SK-N-SH (cell line): ENCODE data around the gene PDE11A. TPM values are rescaled to one million over a fixed set of nuclear protein-coding genes. Genes with fewer than 3 reads are reported as not detected.

Experiments used
- CTCF ChIA-PET: fragments of 300-600, 350-600 bp; formaldehyde crosslinking; extraction: SDS; loops from one replicate; lab custom pipeline; 2021; lab: Yijun Ruan, JAX
- POLR2A ChIA-PET: fragments of 350-600 bp; sonication (Branson Sonifier 250); formaldehyde crosslinking; extraction: SDS; loops from one replicate; lab custom pipeline; 2020; ENCODE audit warnings: antibody characterized with exemption, inconsistent platforms; lab: Yijun Ruan, JAX
- DNase-seq: peaks from one replicate; pipeline ENCODE4 v3.0.0; 2012
- H2AFZ ChIP-seq: fragments of 200-600 bp; sonication (generic); 2 replicates; pipeline ENCODE4 v1.8.1; 2016; ENCODE audit warnings: antibody characterized with exemption, mild to moderate bottlenecking, low read depth
- H3F3A ChIP-seq: fragments of 200-600 bp; sonication (generic); replicated peaks from 2 replicates; pipeline ENCODE3; 2016; ENCODE audit warnings: antibody characterized with exemption, mild to moderate bottlenecking; ENCODE audit not compliant: insufficient read depth
- H3K27ac ChIP-seq, 2 experiments: fragments of 200-500 bp in 1 of 2; fragments of 200-600 bp in 1 of 2; sonication (Bioruptor generic) in 1 of 2; sonication (generic), shearing (Covaris generic) in 1 of 2; 2 replicates each; pipeline versions ENCODE4 v1.5.1 to v1.6.1; 2014 to 2016; ENCODE audit warnings: low read depth in 2 of 2, inconsistent platforms in 1 of 2, low read length in 1 of 2, mild to moderate bottlenecking in 1 of 2, mixed read lengths in 1 of 2
- H3K27me3 ChIP-seq: fragments of 200-600 bp; sonication (generic), shearing (Covaris generic); 2 replicates; pipeline ENCODE4 v1.6.1; 2016; ENCODE audit warnings: mixed run types; ENCODE audit not compliant: insufficient read depth
- H3K36me3 ChIP-seq, 2 experiments: fragments of 200-500 bp in 1 of 2; fragments of 200-600 bp in 1 of 2; sonication (Bioruptor generic) in 1 of 2; sonication (generic) in 1 of 2; replicated peaks in 1 of 2; 2 replicates each; pipeline versions ENCODE3 to v1.5.1; 2014 to 2016; ENCODE audit warnings: low read length in 1 of 2, mild to moderate bottlenecking in 1 of 2; ENCODE audit not compliant: insufficient read depth in 2 of 2, control insufficient read depth in 1 of 2
- H3K4me1 ChIP-seq, 2 experiments: fragments of 200-500 bp in 1 of 2; fragments of 200-600 bp in 1 of 2; sonication (Bioruptor generic) in 1 of 2; sonication (generic), shearing (Covaris generic) in 1 of 2; 2 replicates each; pipeline versions ENCODE4 v1.5.1 to v1.6.1; 2014 to 2016; ENCODE audit warnings: low read depth in 1 of 2, low read length in 1 of 2, mixed run types in 1 of 2; ENCODE audit not compliant: insufficient read depth in 2 of 2, control insufficient read depth in 1 of 2
- H3K4me2 ChIP-seq: fragments of 200-600 bp; sonication (generic), shearing (Covaris generic); 2 replicates; pipeline ENCODE4 v1.6.1; 2017; ENCODE audit warnings: mixed run types
- H3K4me3 ChIP-seq, 2 experiments: fragments of 200-500 bp in 1 of 2; fragments of 200-600 bp in 1 of 2; sonication (Bioruptor generic) in 1 of 2; sonication (generic), shearing (Covaris generic) in 1 of 2; 2 replicates each; pipeline versions ENCODE4 v1.5.1 to v1.8.1; 2014 to 2016; ENCODE audit warnings: low read depth in 2 of 2, inconsistent platforms in 1 of 2, low read length in 1 of 2, mild to moderate bottlenecking in 1 of 2, mixed read lengths in 1 of 2, moderate library complexity in 1 of 2
- H3K79me2 ChIP-seq: fragments of 200-600 bp; sonication (generic); 2 replicates; pipeline ENCODE4 v1.8.1; 2017; ENCODE audit warnings: mild to moderate bottlenecking; ENCODE audit not compliant: insufficient read depth
- H3K9ac ChIP-seq: fragments of 200-600 bp; sonication (generic); 2 replicates; pipeline ENCODE4 v1.6.1; 2017; ENCODE audit warnings: mixed run types
- H3K9me2 ChIP-seq: fragments of 200-600 bp; sonication (generic); 2 replicates; pipeline ENCODE4 v1.6.1; 2017; ENCODE audit warnings: mixed run types
- H3K9me3 ChIP-seq: fragments of 200-600 bp; sonication (generic); 2 replicates; pipeline ENCODE4 v1.6.1; 2017; ENCODE audit warnings: mixed run types, mild to moderate bottlenecking, moderate library complexity
- H4K20me1 ChIP-seq: fragments of 200-600 bp; sonication (generic); 2 replicates; pipeline ENCODE4 v1.6.1; 2017; ENCODE audit warnings: mild to moderate bottlenecking, mixed run types; ENCODE audit not compliant: insufficient read depth
- CHD2 ChIP-seq: fragments of 150-350 bp; IDR thresholded peaks from 2 replicates; pipeline ENCODE4 v1.6.1; 2018; ENCODE audit warnings: low read length; ENCODE audit not compliant: partially characterized antibody
- ELF1 ChIP-seq: IDR thresholded peaks from 2 replicates; pipeline ENCODE4 v1.4.0; 2012
- EP300 ChIP-seq, 2 experiments: IDR thresholded peaks; 2 replicates each; pipeline versions ENCODE4 v1.4.0 to v1.6.1; 2012; ENCODE audit warnings: borderline replicate concordance in 1 of 2, low read depth in 1 of 2, low read length in 1 of 2
- EZH2phosphoT487 ChIP-seq: fragments of 200-600 bp; sonication (generic); IDR thresholded peaks from 2 replicates; pipeline ENCODE4 v1.6.1; 2017; ENCODE audit warnings: low read depth, mixed run types, mild to moderate bottlenecking, antibody characterized with exemption, moderate library complexity, borderline replicate concordance
- FOSL2 ChIP-seq: IDR thresholded peaks from 2 replicates; pipeline ENCODE4 v1.4.0; 2012; ENCODE audit warnings: low read depth, mild to moderate bottlenecking, moderate library complexity, borderline replicate concordance
- FOXM1 ChIP-seq: IDR thresholded peaks from 2 replicates; pipeline ENCODE4 v1.4.0; 2012; ENCODE audit warnings: low read depth, mild to moderate bottlenecking
- GABPA ChIP-seq: IDR thresholded peaks from 2 replicates; pipeline ENCODE4 v1.4.0; 2012; ENCODE audit warnings: low read depth, mild to moderate bottlenecking
- MAX ChIP-seq: IDR thresholded peaks from 2 replicates; pipeline ENCODE4 v1.4.0; 2012; ENCODE audit warnings: low read depth
- MEF2A ChIP-seq: IDR thresholded peaks from 2 replicates; pipeline ENCODE4 v1.4.0; 2012; ENCODE audit warnings: low read depth, borderline replicate concordance
- PBX3 ChIP-seq: IDR thresholded peaks from 2 replicates; pipeline ENCODE4; 2012
- POLR2AphosphoS5 ChIP-seq: IDR thresholded peaks from 2 replicates; pipeline ENCODE4 v1.6.1; 2012; ENCODE audit warnings: low read depth, low read length
- RCOR1 ChIP-seq: fragments of 150-350 bp; IDR thresholded peaks from 2 replicates; pipeline ENCODE4 v1.6.1; 2017; ENCODE audit warnings: antibody characterized with exemption, low read length
- RXRA ChIP-seq: IDR thresholded peaks from 2 replicates; pipeline ENCODE4 v1.4.0; 2012; ENCODE audit warnings: low read depth, mild to moderate bottlenecking, borderline replicate concordance
- TAF1 ChIP-seq: IDR thresholded peaks from 2 replicates; pipeline ENCODE4 v1.6.1; 2012; ENCODE audit warnings: low read depth, mild to moderate bottlenecking, low read length, moderate library complexity, borderline replicate concordance
- USF1 ChIP-seq: IDR thresholded peaks from 2 replicates; pipeline ENCODE4 v1.4.0; 2012; ENCODE audit warnings: low read depth, borderline replicate concordance
- ZBTB33 ChIP-seq: IDR thresholded peaks from 2 replicates; pipeline ENCODE4 v1.4.0; 2012; ENCODE audit warnings: low read depth, borderline replicate concordance
- WGBS: methylation state at CpG from one replicate; pipeline ENCODE4 v1.1.6; 2017; ENCODE audit warnings: low lambda C conversion rate; 5-methylcytosine and 5-hydroxymethylcytosine counted together
- polyA plus RNA-seq, 3 experiments: library from polyadenylated mRNA; depleted of rRNA; stranded (reverse); fragments of >200 nt; gene quantifications; 2 replicates each; pipeline ENCODE4 v1.2.3, GENCODE V29; 2012

Gene PDE11A
- polyA plus RNA-seq, 1 of the 3 experiments (the other 2 are of a cell fraction): 0.10 TPM

- no peaks in the 10 kb centered on the region for H3K36me3 ChIP-seq
- no peaks in the 10 kb centered on the region; a peak in 1 of 4 replicates for H3K4me1 ChIP-seq
- H2AFZ ChIP-seq: no peak overlapping the region
- WGBS: 34% methylated on average over 5 of the region's 5 CpGs
- no peaks in the 10 kb centered on the region for H3F3A ChIP-seq
- H3K9me3 ChIP-seq: no peaks in the 10 kb centered on the region
- no peaks in the 10 kb centered on the region for H4K20me1 ChIP-seq
- POLR2A ChIA-PET: no interaction called here
- no peak overlapping the region for H3K9ac ChIP-seq
- no peak for DNase-seq
- H3K27ac ChIP-seq: no peak overlapping the region
- no peak overlapping the region for H3K4me2 ChIP-seq
- CTCF ChIA-PET: interaction anchor here (2.6 kb wide), 1 partner anchor 10 kb away, joined by 17 read pairs; no protein-coding TSS in a partner anchor
- H3K9me2 ChIP-seq: no peaks in the 10 kb centered on the region
- H3K27me3 ChIP-seq: no peaks in the 10 kb centered on the region
- TF ChIP-seq GABPA (no peak), PBX3 (no peak), FOXM1 (no peak), FOSL2 (no peak), POLR2AphosphoS5 (no peak), MEF2A (no peak), TAF1 (no peak), ZBTB33 (no peak)
- no peak overlapping the region for H3K4me3 ChIP-seq
- H3K79me2 ChIP-seq: no peaks in the 10 kb centered on the region
Measured at GRCh38 chr2:177897278-177897677, 175.3 kb downstream of the PDE11A start.

- H3K27ac ChIP-seq: no peak overlapping the region
- H3K9ac ChIP-seq: no peak overlapping the region
- H3K9me2 ChIP-seq: no peaks in the 10 kb centered on the region
- H3K4me2 ChIP-seq: no peak overlapping the region
- H3K79me2 ChIP-seq: no peaks in the 10 kb centered on the region
- CTCF ChIA-PET: interaction anchor here (2.6 kb wide), 1 partner anchor 11 kb away, joined by 17 read pairs; no protein-coding TSS in a partner anchor
- no peaks in the 10 kb centered on the region for H3K27me3 ChIP-seq
- 42% methylated on average over 3 of the region's 3 CpGs for WGBS
- no peaks in the 10 kb centered on the region for H3F3A ChIP-seq
- no peaks in the 10 kb centered on the region for H3K36me3 ChIP-seq
- H2AFZ ChIP-seq: no peak overlapping the region
- no peak overlapping the region for H3K4me3 ChIP-seq
- H3K4me1 ChIP-seq: no peaks in the 10 kb centered on the region; a peak in 1 of 4 replicates
- no peaks in the 10 kb centered on the region for H4K20me1 ChIP-seq
- POLR2A ChIA-PET: no interaction called here
- no peaks in the 10 kb centered on the region for H3K9me3 ChIP-seq
- TF ChIP-seq MAX: no peak
- no peak for TF ChIP-seq EP300 (IDR thresholded peaks at IDR 0.05; ENCODE audit: borderline replicate concordance in 1 of 2, low read depth in 1 of 2, low read length in 1 of 2)
- no peak for TF ChIP-seq EZH2phosphoT487
- no peak for TF ChIP-seq ELF1
- no peak for TF ChIP-seq USF1
- TF ChIP-seq PBX3: no peak
- no peak for TF ChIP-seq RCOR1
- TF ChIP-seq CHD2: no peak
- TF ChIP-seq RXRA: no peak
- TF ChIP-seq, all 33 proteins: peak for 0
- DNase-seq: no peak
Measured at GRCh38 chr2:177896587-177896986, 176.0 kb downstream of the PDE11A start.
